Esophagus muscularis mucosa (tissue), 4 donors: ENCODE data around the gene AUTS2. TPM values are rescaled to one million over a fixed set of nuclear protein-coding genes. Genes with fewer than 3 reads are reported as not detected.

ENCODE experiments used
- DNase-seq: peaks from one replicate; pipeline ENCODE4 v3.0.0-alpha.2; 2017; ENCODE audit errors: extremely low spot score
- H3K27ac ChIP-seq, 4 donors: fragments of 200-600 bp; sonication (generic); replicated peaks in 1 of 4; 1 replicate in 3 of 4; 2 replicates in 1 of 4; pipeline ENCODE4 v1.5.1; 2016 to 2019; ENCODE audit warnings: mild to moderate bottlenecking in 1 of 4
- H3K27me3 ChIP-seq, 4 donors: fragments of 200-600 bp; sonication (generic); one replicate each; pipeline versions ENCODE4 v1.5.1 to v1.6.0; 2016 to 2019
- H3K36me3 ChIP-seq, 4 donors: fragments of 200-600 bp; sonication (generic); one replicate each; pipeline ENCODE4 v1.5.1; 2016 to 2019
- H3K4me1 ChIP-seq, 4 donors: fragments of 200-600 bp; sonication (generic); one replicate each; pipeline ENCODE4 v1.5.1; 2016 to 2019
- H3K4me3 ChIP-seq, 4 donors: fragments of 200-600 bp; sonication (generic); 1 replicate in 2 of 4; 2 replicates in 2 of 4; pipeline ENCODE4 v1.5.1; 2016 to 2019; ENCODE audit warnings: mild to moderate bottlenecking in 4 of 4, moderate library complexity in 1 of 4
- H3K9me3 ChIP-seq, 4 donors: fragments of 200-600 bp; sonication (generic); 1 replicate in 3 of 4; 2 replicates in 1 of 4; pipeline ENCODE4 v1.5.1; 2016 to 2019
- CTCF ChIP-seq, 3 experiments: fragments of 200-600 bp in 2 of 3; fragments of 450-650 bp in 1 of 3; sonication (generic) in 2 of 3; IDR thresholded peaks; one replicate each; pipeline ENCODE4 v1.5.1; 2017 to 2019; ENCODE audit warnings: antibody characterized with exemption in 3 of 3, mild to moderate bottlenecking in 2 of 3, moderate library complexity in 1 of 3
- EP300 ChIP-seq: sonication (generic); formaldehyde crosslinking; IDR thresholded peaks from one replicate; pipeline ENCODE4 v1.6.1; 2017; ENCODE audit warnings: antibody characterized with exemption
- POLR2A ChIP-seq: fragments of 450-650 bp; IDR thresholded peaks from one replicate; pipeline ENCODE4 v1.6.1; 2017; ENCODE audit warnings: antibody characterized with exemption, moderate library complexity, mild to moderate bottlenecking, low read depth
- POLR2AphosphoS5 ChIP-seq, 2 donors: sonication (generic); formaldehyde crosslinking; IDR thresholded peaks; one replicate each; pipeline ENCODE4 v1.6.1; 2017; ENCODE audit warnings: antibody characterized with exemption in 2 of 2
- WGBS: methylation state at CpG from one replicate; pipeline ENCODE4 v1.1.5; 2018; 5-methylcytosine and 5-hydroxymethylcytosine counted together
- intact Hi-C: fragments of 100-400 bp; cut with DNase I; formaldehyde crosslinking; loops from one replicate; pipeline ENCODE4 v1.15.1; 2023
- total RNA-seq, 4 donors: library from RNA; depleted of rRNA; stranded (reverse); fragments of >200 nt; gene quantifications; one replicate each; pipeline versions ENCODE4 v1.1.0 to v1.2.1, GENCODE V29; 2016

AUTS2 gene
- total RNA-seq, 4 donors from 2014 or later = 18.5 to 44.9 (median 34.2) TPM

DNA sequence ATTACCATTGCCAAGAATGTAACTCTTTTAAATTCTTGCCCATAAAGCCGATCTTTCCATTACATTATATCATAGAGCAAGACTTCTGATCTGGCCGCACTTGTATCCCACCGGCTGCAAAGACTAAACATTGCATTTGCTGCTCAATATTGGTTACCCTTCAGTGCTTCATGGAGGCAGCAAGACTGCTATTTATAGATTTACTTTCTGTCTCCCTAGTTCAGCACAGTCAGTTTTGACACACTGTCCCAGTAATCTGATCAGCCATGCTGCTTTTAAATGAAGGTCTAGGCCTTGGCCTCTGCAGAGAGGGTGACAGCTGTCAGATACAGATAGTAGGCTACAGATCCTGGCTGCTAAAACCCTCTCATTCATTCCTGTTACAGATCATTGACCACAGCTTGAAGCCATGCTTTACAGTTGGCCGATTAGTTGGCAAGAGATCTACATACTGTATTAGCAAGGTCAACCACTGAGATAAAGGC is 971.1 kb downstream of the AUTS2 start:
- Histone ChIP-seq H3K9me3 (no peaks in the 10 kb centered on the region), H3K4me1 (peaks cover 0 to 18% (median 4%) of the 10 kb centered on the region in 4 donors), H3K27me3 (no peaks in the 10 kb centered on the region), H3K36me3 (peaks cover 0 to 4% (median 2%) of the 10 kb centered on the region in 4 donors), H3K4me3 (no peak overlapping the region), H3K27ac (no peak overlapping the region)
- intact Hi-C loops = no loop called here
- WGBS = 81% methylated on average over 4 of the region's 4 CpGs
- no peak for DNase-seq
- TF ChIP-seq CTCF (IDR thresholded peaks at IDR 0.05) = no peak
- TF ChIP-seq POLR2AphosphoS5 (IDR thresholded peaks at IDR 0.05) = no peak
- no peak for TF ChIP-seq POLR2A
- no peak for TF ChIP-seq EP300

- TF ChIP-seq POLR2A (no peak), CTCF (IDR thresholded peaks at IDR 0.05) (no peak), POLR2AphosphoS5 (IDR thresholded peaks at IDR 0.05) (no peak), EP300 (no peak)
- DNase-seq = no peak
- Histone ChIP-seq H3K27ac (no peak overlapping the region), H3K4me1 (peaks cover 0 to 18% (median 4%) of the 10 kb centered on the region in 4 donors), H3K27me3 (no peaks in the 10 kb centered on the region), H3K4me3 (no peak overlapping the region), H3K36me3 (peaks cover 0 to 4% (median 2%) of the 10 kb centered on the region in 4 donors), H3K9me3 (no peaks in the 10 kb centered on the region)
- 92% methylated on average over 4 of the region's 4 CpGs for WGBS
- intact Hi-C loops = no loop called here
Observed at GRCh38 chr7:70570029-70570428, 971.8 kb downstream of the AUTS2 start.

GRCh38 chr7:70570961-70571360 is 972.7 kb downstream of the AUTS2 start:
- no peak for TF ChIP-seq CTCF (IDR thresholded peaks at IDR 0.05)
- no peak for TF ChIP-seq EP300
- no peak for TF ChIP-seq POLR2A
- TF ChIP-seq POLR2AphosphoS5 (IDR thresholded peaks at IDR 0.05) = no peak
- Histone ChIP-seq H3K36me3 (peaks cover 0 to 4% (median 2%) of the 10 kb centered on the region in 4 donors), H3K9me3 (no peaks in the 10 kb centered on the region), H3K4me3 (no peak overlapping the region), H3K27me3 (no peaks in the 10 kb centered on the region), H3K4me1 (peaks cover 0 to 14% (median 4%) of the 10 kb centered on the region in 4 donors), H3K27ac (no peak overlapping the region)
- WGBS = 90% methylated on average over 3 of the region's 3 CpGs
- intact Hi-C loops = no loop called here
- no peak for DNase-seq

DNA sequence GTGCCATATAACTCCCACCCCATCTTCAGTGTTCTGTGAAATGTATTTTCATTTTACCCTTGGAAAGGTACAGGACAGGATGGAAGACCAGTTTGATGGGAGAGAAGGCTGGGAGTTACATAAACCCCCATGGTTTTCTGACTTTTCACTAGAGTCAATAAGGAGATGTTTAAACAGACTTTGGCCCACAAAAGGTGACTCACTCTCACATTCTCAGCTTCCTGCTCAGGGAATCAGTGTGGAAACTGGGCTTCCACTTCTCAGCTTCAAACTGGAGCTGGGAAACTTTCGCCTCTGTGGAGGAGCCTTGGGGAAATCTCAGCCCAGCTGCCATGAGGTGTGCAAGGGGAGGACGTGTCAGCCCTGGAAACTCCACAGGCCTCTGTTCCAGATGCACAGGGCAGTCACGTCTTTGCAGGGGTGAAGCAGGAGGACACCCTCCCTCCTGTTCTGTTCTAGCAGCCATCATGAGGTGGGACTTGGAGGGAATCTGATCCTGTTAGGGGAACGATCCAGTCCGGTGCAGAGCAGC is 973.2 kb downstream of the AUTS2 start:
- Histone ChIP-seq H3K36me3 (peaks cover 0 to 4% (median 2%) of the 10 kb centered on the region in 4 donors), H3K9me3 (no peaks in the 10 kb centered on the region), H3K4me3 (no peak overlapping the region), H3K4me1 (peaks cover 0 to 11% (median 4%) of the 10 kb centered on the region in 4 donors), H3K27ac (no peak overlapping the region), H3K27me3 (no peaks in the 10 kb centered on the region)
- DNase-seq = no peak
- 63% methylated on average over 5 of the region's 5 CpGs for WGBS
- intact Hi-C loops = no loop called here
- TF ChIP-seq POLR2A (no peak), POLR2AphosphoS5 (IDR thresholded peaks at IDR 0.05) (no peak), CTCF (IDR thresholded peaks at IDR 0.05) (no peak), EP300 (no peak)

DNA sequence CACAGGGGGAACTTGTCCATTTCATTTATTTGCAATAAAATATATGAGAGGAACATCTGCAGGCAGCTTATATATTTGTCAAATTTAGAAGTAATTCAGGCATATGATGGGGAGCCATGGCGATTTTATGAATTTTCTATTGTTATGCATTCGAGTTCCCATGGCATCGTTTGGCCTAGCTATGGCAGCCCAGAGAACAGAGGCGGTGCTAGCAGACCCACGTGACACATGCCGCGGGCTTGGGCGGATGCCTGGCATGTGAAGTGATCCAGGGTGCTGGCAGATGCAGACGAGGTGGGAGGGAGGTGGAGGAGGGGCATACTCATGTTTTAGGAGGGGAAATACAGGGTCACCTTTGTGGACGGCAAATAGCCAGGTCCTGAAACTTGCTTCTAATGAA is 973.7 kb downstream of the AUTS2 start:
- Histone ChIP-seq H3K36me3 (peaks cover 0 to 4% (median 2%) of the 10 kb centered on the region in 4 donors), H3K9me3 (no peaks in the 10 kb centered on the region), H3K4me3 (no peak overlapping the region), H3K27me3 (no peaks in the 10 kb centered on the region), H3K4me1 (peaks cover 0 to 11% (median 4%) of the 10 kb centered on the region in 4 donors), H3K27ac (no peak overlapping the region)
- no peak for DNase-seq
- 52% methylated on average over 10 of the region's 10 CpGs for WGBS
- intact Hi-C loops = no loop called here
- TF ChIP-seq POLR2AphosphoS5 (IDR thresholded peaks at IDR 0.05) = peak in 1 of 2 donors; percentile 13
- TF ChIP-seq EP300 = no peak
